ENCODE results near the gene RC3H2. TPM values are rescaled to one million over a fixed set of nuclear protein-coding genes. Genes with fewer than 3 reads are reported as not detected.

The RC3H2 gene
- total RNA-seq, 2 experiments from 2014 or later: 45.0 to 73.7 TPM

DNA sequence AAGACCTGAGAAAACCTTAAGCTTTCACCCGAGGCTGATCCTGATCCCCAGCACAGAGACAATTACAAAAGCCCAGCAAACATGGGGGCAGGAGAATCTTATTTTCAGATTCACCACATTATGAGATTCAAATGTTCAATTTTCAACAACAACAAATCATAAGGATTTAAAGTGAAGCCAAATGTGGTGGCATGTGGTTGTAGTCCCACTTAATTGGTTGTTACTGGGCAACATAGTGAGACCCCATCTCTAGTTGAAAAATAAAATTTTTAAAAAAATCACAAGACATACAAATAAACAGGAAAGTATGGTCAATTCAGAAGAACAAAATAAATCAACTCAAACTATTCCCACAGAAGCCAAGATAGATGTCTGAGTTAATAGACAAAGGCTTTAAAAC is 31.7 kb upstream of the RC3H2 start:
- peaks cover 21% of the 10 kb centered on the region for H3K4me1 ChIP-seq (ENCODE audit: insufficient read depth, low read length, poor library complexity, severe bottlenecking)
- no peaks in the 10 kb centered on the region for H3K9me3 ChIP-seq (ENCODE audit: low read length)
- intact Hi-C loops (cut with micrococcal nuclease; ENCODE audit: unreplicated experiment): loop anchor here (10.0 kb wide), 1 partner anchor 672 kb away; the partner anchor contains the start of genes MRRF and RBM18
- BruUV-seq (replicated peaks): no TSS peak
- H3K36me3 ChIP-seq (ENCODE audit: insufficient read depth, low read length): peaks cover 34% of the 10 kb centered on the region
- no peaks in the 10 kb centered on the region for H3K9me2 ChIP-seq (ENCODE audit: insufficient read depth, low read length)
- no peak overlapping the region for H2AFZ ChIP-seq (ENCODE audit: low read length)
- H3K79me2 ChIP-seq (ENCODE audit: insufficient read depth, low read depth, low read length): peaks cover 41% of the 10 kb centered on the region
- no peak overlapping the region for H3K4me3 ChIP-seq (ENCODE audit: low read depth, low read length, poor library complexity, severe bottlenecking)
- no peak overlapping the region for H3K4me2 ChIP-seq (ENCODE audit: low read length)
- peaks cover 7% of the 10 kb centered on the region for H4K20me1 ChIP-seq (ENCODE audit: insufficient read depth, low read length)
- H3K27ac ChIP-seq (ENCODE audit: low read depth, low read length, poor library complexity, severe bottlenecking): no peak overlapping the region
- ChIA-PET POLR2A (interaction anchor here (0.8 to 1.6 kb wide), 2 partner anchors 24 to 33 kb away, joined by 3 read pairs; partner anchors contain the start of gene ZBTB6), CTCF (ENCODE audit: unreplicated experiment) (no interaction called here)
- DNase-seq (ENCODE audit: low spot score): no peak
- no peak for TF ChIP-seq EZH2phosphoT487 (IDR thresholded peaks at IDR 0.05; ENCODE audit: borderline replicate concordance, low read depth, low read length)
- TF ChIP-seq, protein P1, sequence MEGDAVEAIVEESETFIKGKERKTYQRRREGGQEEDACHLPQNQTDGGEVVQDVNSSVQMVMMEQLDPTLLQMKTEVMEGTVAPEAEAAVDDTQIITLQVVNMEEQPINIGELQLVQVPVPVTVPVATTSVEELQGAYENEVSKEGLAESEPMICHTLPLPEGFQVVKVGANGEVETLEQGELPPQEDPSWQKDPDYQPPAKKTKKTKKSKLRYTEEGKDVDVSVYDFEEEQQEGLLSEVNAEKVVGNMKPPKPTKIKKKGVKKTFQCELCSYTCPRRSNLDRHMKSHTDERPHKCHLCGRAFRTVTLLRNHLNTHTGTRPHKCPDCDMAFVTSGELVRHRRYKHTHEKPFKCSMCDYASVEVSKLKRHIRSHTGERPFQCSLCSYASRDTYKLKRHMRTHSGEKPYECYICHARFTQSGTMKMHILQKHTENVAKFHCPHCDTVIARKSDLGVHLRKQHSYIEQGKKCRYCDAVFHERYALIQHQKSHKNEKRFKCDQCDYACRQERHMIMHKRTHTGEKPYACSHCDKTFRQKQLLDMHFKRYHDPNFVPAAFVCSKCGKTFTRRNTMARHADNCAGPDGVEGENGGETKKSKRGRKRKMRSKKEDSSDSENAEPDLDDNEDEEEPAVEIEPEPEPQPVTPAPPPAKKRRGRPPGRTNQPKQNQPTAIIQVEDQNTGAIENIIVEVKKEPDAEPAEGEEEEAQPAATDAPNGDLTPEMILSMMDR (conservative IDR thresholded peaks at IDR 0.05; ENCODE audit: low read length): no peak

DNA sequence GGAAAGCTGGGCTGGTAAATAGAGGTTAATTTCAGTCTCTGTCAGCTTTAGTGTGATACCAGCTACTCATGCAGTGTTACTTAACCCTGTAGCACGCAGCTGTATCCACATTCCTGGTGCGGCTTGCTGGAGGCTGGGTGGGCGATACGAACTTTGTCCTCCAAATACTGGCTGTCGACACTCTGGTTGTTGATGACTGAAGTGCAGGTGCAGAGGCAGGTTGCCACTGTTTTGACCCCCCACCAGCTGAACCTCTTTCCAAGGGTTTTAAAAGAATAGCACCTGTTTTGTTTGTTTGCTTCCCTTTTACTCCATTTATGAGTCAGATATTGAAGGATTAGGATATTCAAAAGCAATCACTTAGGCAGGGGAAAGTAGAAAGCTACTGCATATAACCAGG is 31.3 kb upstream of the RC3H2 start:
- Histone ChIP-seq H3K9me2 (ENCODE audit: insufficient read depth, low read length) (no peaks in the 10 kb centered on the region), H3K4me2 (ENCODE audit: low read length) (no peak overlapping the region), H2AFZ (ENCODE audit: low read length) (no peak overlapping the region), H3K4me3 (ENCODE audit: low read depth, low read length, poor library complexity, severe bottlenecking) (no peak overlapping the region), H3K27ac (ENCODE audit: low read depth, low read length, poor library complexity, severe bottlenecking) (no peak overlapping the region), H3K4me1 (ENCODE audit: insufficient read depth, low read length, poor library complexity, severe bottlenecking) (peaks cover 17% of the 10 kb centered on the region), H3K79me2 (ENCODE audit: insufficient read depth, low read depth, low read length) (peaks cover 39% of the 10 kb centered on the region), H3K36me3 (ENCODE audit: insufficient read depth, low read length) (peaks cover 34% of the 10 kb centered on the region), H3K9me3 (ENCODE audit: low read length) (no peaks in the 10 kb centered on the region), H4K20me1 (ENCODE audit: insufficient read depth, low read length) (peaks cover 3% of the 10 kb centered on the region; the same call in 1 of the 2 replicates)
- DNase-seq (ENCODE audit: low spot score): no peak
- BruUV-seq (replicated peaks): no TSS peak
- intact Hi-C loops (cut with micrococcal nuclease; ENCODE audit: unreplicated experiment): loop anchor here (10.0 kb wide), 1 partner anchor 672 kb away; the partner anchor contains the start of genes MRRF and RBM18
- CTCF ChIA-PET (ENCODE audit: unreplicated experiment): no interaction called here
- TF ChIP-seq EZH2phosphoT487 (IDR thresholded peaks at IDR 0.05; ENCODE audit: borderline replicate concordance, low read depth, low read length): no peak
- TF ChIP-seq, protein P1 (conservative IDR thresholded peaks at IDR 0.05; ENCODE audit: low read length): no peak
- POLR2A ChIA-PET: interaction anchor here (0.8 to 1.6 kb wide), 2 partner anchors 24 to 33 kb away, joined by 3 read pairs; partner anchors contain the start of gene ZBTB6

Data from OCI-LY7 (cell line).